Tracheal epithelial cell (primary cell): ENCODE results near the gene DRC7. TPM values are rescaled to one million over a fixed set of nuclear protein-coding genes. Genes with fewer than 3 reads are reported as not detected.

ENCODE experiments used
- total RNA-seq: library from RNA; depleted of rRNA; stranded (reverse); fragments of >200 nt; gene quantifications from 2 replicates; pipeline ENCODE4 v1.2.1, GENCODE V29; 2014

The DRC7 gene
- total RNA-seq: not detected in 2 replicates

DNA sequence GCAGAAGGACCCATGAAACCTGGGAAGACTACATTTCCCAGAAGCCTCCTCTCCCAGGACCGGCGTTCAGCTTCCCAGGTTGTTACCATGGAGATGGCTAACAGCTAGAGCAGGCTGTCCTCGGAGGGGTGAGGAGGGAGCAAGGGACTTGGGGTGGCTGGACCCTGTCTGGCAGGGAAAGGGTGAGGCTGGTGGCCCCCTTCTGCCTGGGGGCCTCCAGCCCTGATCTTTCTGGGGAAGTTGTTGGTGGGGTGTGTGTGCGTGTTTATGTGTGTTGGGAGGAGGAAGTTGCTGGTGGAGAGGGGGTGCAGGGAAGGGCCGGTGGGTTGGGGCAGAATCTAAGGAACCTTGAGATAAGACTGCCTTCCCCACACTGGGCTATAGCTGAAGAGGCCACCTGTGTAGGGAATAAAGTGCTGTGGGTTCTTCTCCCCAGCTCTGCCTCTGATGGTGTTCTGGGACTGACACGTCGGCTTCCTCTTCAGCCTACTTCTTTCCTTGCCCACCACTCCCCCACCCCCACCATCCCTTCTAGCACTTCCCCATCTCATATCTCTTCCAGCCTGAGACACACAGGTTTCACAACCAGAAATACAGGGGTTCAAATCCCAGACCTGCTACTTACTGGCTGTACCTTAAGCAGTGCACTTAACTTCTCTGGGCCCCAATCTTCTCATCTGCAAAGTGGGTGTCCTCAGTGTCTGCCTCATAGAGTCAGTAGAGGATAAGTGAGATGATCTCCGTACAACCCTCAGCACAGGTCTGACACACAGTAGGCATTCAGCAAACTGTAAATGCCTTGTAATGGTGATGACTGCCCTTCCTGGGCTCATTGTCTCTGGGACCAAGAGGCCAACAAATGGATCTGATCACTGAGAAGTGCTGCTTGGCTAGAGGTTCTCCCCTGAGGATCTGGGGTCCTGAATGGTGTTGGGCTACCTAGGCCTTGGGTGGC, at the start of gene DRC7:
Gene DRC7 (plus strand): TSS at position 82 of the 955 bp plus-strand sequence. CDS start 3,144 bp downstream, outside the sequence.

GRCh38 chr16:57668263-57668571, 26.4 kb upstream of the DRC7 start, which contains the start of gene ADGRG3:
TSS of gene ADGRG3 (plus strand) at chr16:57668306. CDS start at chr16:57668348, 42 bp downstream.

GRCh38 chr16:57735755-57736418, 41.3 kb downstream of the DRC7 start, which contains the start of gene KATNB1:
TSS of gene KATNB1 (plus strand) at chr16:57735770. CDS start at chr16:57737244, 1,474 bp downstream.

Other genes starting within 250 kb of the DRC7 start
- 75.2 and 83.9 TPM in 2 replicates for gene CIAPIN1, start 247.4 kb upstream of the DRC7 start, total RNA-seq
- gene COQ9, start 247.3 kb upstream of the DRC7 start, total RNA-seq: 52.8 and 58.4 TPM in 2 replicates
- gene POLR2C, start 232.1 kb upstream of the DRC7 start, total RNA-seq: 72.5 and 111 TPM in 2 replicates
- 19.0 and 32.0 TPM in 2 replicates for gene DOK4, start 208.3 kb upstream of the DRC7 start, total RNA-seq
- 6.2 and 9.6 TPM in 2 replicates for gene CCDC102A, start 158.2 kb upstream of the DRC7 start, total RNA-seq
- not detected in 2 replicates for gene ADGRG5, start 152.2 kb upstream of the DRC7 start, total RNA-seq
- 37.4 and 41.1 TPM in 2 replicates for gene ADGRG1, start 66.2 kb upstream of the DRC7 start, total RNA-seq
- gene ADGRG3, start 26.5 kb upstream of the DRC7 start, total RNA-seq: under 0.01 TPM in 1 of 2 replicates, not detected in the other
- 22.4 and 30.1 TPM in 2 replicates for gene KATNB1, start 41.0 kb downstream of the DRC7 start, total RNA-seq
- gene KIFC3, start 107.7 kb downstream of the DRC7 start, total RNA-seq: 31.1 and 107 TPM in 2 replicates